ENCODE data around the gene KRT13.

Gene KRT13

DNA sequence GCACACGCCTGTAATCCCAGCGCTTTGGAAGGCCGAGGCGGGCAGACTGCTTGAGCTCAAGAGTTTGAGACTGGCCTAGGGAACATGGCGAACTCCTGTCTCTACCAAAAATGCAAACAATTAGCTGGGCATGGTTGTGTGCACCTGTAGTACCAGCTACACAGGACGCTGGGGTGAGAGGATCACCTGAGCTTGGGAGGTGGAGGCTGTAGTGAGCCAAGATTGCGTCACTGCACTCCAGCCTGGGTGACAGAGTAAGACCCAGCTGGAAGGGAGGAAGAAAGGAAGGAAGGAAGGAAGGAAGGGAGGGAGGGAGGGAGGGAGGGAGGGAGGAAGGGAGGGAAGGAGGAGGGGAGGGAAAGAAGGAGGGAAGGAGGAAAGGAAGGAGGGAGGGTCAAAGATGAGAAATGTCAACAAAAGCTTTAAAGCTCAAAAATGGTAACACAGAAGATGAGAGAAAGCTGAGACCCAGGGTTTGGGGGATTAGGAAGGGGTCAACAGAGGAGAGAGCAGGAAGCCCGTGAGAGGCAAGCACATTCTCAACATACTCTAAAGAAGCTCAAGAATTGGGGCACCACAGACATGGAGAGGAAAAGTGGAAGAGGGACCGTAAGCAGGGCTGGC lies 27.6 kb upstream of the KRT13 start:
- no peak for DNase-seq (ENCODE audit: low spot score)

DNA sequence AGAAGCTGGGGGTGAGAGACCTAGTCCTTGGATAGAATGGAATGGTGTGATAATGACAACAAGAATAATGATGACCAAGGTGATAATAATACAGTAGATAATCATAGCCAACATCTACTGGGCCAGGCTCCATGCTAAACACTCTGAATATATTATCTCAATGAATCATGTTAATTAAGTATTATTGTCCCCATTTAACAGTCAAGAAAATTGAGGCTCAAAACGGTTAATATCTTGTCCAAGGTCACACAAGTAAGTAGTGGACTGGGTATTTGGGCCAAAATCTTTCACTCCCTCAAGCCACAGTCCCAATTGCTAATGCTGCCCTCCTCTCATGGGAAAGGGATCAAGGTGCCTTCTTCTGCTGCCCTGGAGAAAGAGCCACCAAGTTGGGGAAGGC lies 26.6 kb upstream of the KRT13 start:
- no peak for DNase-seq (ENCODE audit: low spot score)
- TF ChIP-seq, protein P1, sequence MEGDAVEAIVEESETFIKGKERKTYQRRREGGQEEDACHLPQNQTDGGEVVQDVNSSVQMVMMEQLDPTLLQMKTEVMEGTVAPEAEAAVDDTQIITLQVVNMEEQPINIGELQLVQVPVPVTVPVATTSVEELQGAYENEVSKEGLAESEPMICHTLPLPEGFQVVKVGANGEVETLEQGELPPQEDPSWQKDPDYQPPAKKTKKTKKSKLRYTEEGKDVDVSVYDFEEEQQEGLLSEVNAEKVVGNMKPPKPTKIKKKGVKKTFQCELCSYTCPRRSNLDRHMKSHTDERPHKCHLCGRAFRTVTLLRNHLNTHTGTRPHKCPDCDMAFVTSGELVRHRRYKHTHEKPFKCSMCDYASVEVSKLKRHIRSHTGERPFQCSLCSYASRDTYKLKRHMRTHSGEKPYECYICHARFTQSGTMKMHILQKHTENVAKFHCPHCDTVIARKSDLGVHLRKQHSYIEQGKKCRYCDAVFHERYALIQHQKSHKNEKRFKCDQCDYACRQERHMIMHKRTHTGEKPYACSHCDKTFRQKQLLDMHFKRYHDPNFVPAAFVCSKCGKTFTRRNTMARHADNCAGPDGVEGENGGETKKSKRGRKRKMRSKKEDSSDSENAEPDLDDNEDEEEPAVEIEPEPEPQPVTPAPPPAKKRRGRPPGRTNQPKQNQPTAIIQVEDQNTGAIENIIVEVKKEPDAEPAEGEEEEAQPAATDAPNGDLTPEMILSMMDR (IDR thresholded peaks at IDR 0.05; ENCODE audit: extremely low read depth, missing control alignments), result no peak

More for the DNA sequence above, 27.6 kb upstream of the KRT13 start:
- TF ChIP-seq, protein P1 (IDR thresholded peaks at IDR 0.05; ENCODE audit: extremely low read depth, missing control alignments), result no peak

DNA sequence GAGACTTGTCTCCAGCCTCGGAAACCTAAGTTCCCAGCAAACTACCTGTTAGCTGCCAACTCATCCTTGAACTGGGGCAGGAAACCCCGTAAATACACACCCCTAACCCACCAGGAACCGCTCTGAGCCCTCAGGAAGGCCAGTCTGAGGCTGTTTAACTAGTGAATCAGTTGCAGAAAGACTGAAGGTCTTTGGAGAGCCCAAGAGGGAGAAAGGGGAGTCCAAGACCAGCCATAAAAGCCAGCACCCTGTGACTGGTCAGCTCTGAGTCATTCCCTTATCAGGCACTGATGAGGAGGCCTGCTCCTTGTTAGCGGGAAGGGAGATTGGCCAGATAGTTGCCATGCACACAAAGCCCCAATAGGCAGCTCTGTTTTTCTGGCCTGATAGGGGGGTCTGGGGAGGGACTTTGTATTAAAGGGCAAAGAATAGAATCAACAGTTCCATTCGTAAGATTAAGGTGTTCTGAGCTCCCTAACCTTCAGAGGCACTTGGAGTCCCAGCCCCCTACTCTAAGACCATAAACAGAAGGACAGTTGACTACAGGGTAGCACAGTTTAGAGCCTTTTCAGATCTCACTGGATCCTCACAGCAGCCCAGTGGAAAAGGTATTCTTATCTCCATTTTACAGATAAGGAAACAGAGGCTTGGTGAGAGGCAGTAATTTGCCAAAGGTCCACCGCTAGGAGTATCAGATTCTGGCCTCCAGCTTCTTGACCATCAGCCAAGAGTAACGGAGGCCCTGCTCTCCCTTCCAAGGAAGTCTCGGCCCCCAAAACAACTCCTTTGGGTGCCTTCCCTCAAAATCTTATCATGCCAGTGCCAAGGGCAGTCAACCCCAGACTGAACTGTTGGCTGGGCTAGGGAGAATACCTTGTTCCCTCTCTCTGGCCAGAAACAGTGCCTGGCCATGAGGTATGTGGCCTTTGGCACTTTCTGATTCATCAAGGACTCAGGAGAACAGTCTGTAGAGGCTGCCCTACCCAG lies 24.9 kb upstream of the KRT13 start:
- TF ChIP-seq, protein P1 (IDR thresholded peaks at IDR 0.05; ENCODE audit: extremely low read depth, missing control alignments), result no peak
- no peak for DNase-seq (ENCODE audit: low spot score)

DNA sequence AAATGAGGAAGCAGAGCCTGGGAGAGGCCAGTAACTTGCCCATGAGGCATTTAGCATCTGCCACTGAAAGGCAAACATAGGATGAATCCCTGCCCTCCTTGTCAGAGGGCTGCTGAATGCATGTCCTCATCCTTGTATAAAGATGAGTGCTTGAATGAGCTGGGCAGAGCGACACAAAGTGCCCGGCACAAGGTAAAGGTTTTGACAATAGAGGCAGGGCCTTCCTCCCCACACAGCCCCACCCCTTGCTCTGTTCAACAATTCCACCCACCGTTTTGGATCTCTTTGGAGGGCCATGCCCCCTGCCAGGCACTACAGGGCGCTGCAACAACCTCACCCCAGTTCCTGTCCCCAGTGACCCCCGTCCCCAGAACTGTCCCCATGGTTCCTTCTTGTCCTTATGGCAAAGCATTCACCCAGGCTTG lies 24.1 kb upstream of the KRT13 start:
- TF ChIP-seq, protein P1 (IDR thresholded peaks at IDR 0.05; ENCODE audit: extremely low read depth, missing control alignments), result no peak
- no peak for DNase-seq (ENCODE audit: low spot score)

DNA sequence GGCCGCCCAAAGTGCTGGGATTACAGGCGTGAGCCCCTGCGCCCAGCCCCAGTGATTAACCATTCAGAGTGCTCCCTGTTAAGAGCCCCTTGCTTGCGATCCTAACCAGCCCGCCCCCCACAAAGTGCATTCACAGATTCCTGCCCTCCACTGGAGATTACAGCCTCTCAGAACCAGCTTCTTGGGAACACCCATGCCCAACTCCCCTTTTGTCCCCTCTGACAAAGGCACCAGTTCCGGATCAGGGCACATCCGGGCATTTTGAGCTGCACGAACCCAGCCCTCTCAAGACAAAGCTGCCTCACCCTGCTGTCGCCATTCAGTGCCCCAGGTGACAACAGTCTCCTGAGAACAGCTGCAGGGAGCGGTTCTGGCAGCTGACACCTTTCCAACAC lies 23.5 kb upstream of the KRT13 start:
- TF ChIP-seq, protein P1 (IDR thresholded peaks at IDR 0.05; ENCODE audit: extremely low read depth, missing control alignments), result no peak
- DNase-seq (ENCODE audit: low spot score), result no peak

DNA sequence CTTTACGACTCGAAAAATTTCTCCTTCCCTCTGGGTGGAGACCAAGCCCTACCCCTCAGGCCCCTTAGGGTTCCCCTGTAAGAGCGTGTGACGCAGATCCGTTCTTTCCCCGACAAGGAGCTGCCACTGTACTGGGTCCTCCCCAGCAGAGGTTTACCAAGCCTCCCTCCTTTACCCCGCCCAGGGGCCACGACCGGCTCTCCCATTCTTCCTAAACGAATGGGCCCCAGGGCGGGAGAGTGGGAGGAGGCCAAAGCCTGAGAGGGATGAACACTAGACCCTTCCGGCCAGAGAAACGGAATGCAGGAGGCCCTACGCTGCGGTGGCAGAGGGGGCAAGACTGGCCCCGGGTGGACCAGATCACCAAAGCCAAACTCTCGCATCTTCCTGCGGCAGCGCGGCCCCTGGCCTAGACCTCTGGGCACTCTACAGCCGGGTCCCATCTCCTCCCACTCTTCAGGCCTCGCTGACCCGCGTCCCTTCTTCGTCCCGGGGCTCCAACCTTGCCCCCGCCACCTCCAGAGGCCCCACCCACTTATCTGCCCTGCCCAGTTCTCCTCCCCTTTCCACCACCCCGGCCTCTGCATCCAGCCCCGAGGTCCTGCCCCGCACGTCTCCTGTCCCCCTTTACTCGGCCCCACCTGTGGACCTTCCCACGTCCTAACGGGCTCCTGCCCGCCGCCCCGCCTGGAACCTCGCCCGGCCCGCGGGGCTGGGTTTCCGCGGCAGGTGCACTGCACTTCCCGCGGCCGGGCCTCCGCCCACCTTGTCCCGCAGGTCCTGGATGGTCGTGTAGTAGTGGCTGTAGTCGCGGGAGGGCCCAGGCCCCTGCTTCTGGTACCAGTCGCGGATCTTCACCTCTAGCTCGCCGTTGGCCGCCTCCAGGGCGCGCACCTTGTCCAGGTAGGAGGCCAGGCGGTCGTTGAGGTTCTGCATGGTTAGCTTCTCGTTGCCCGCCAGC lies 21.9 kb upstream of the KRT13 start:
- TF ChIP-seq, protein P1 (IDR thresholded peaks at IDR 0.05; ENCODE audit: extremely low read depth, missing control alignments), result no peak
- DNase-seq (ENCODE audit: low spot score), result no peak
